DND-41 (cell line): ENCODE measurements around the gene TOM1.

Experiments
- ATAC-seq: fragments of 200-7000 bp; cut with Tn5 transposase; 3 replicates; pipeline ENCODE4 v1.9.1; 2021; ENCODE audit warnings: low read depth; ENCODE audit not compliant: insufficient read depth
- DNase-seq: peaks from one replicate; pipeline ENCODE4 v3.0.0-alpha.2; 2020
- H2AFZ ChIP-seq: 2 replicates; pipeline ENCODE4 v1.6.0; 2012; ENCODE audit warnings: low read depth, low read length
- H3K27ac ChIP-seq: 2 replicates; pipeline ENCODE4 v1.5.1; 2012; ENCODE audit warnings: low read length, inconsistent platforms
- H3K27me3 ChIP-seq: fragments of 200-600 bp; sonication (generic); 2 replicates; pipeline ENCODE4 v1.6.0; 2012; ENCODE audit warnings: low read length, mild to moderate bottlenecking, inconsistent platforms; ENCODE audit not compliant: insufficient read depth, poor library complexity
- H3K36me3 ChIP-seq: 2 replicates; pipeline ENCODE4 v1.5.1; 2012; ENCODE audit warnings: low read length, inconsistent platforms; ENCODE audit not compliant: insufficient read depth
- H3K4me1 ChIP-seq: 2 replicates; pipeline ENCODE4 v1.5.1; 2012; ENCODE audit warnings: mild to moderate bottlenecking, low read length; ENCODE audit not compliant: insufficient read depth
- H3K4me2 ChIP-seq: 2 replicates; pipeline ENCODE4 v1.6.0; 2012; ENCODE audit warnings: mild to moderate bottlenecking, moderate library complexity, low read length, inconsistent platforms; ENCODE audit not compliant: insufficient read depth
- H3K4me3 ChIP-seq, 2 experiments: fragments of 200-600 bp in 1 of 2; shearing (Covaris generic) in 1 of 2; 2 replicates each; pipeline ENCODE4 v1.5.1; 2012 to 2016; ENCODE audit warnings: inconsistent platforms in 2 of 2, low read length in 2 of 2, mild to moderate bottlenecking in 2 of 2, low read depth in 1 of 2, moderate library complexity in 1 of 2
- H3K79me2 ChIP-seq: 2 replicates; pipeline ENCODE4 v1.6.0; 2012; ENCODE audit warnings: low read length, inconsistent platforms; ENCODE audit not compliant: insufficient read depth
- H3K9ac ChIP-seq: 2 replicates; pipeline ENCODE4 v1.6.0; 2012; ENCODE audit warnings: low read depth, mild to moderate bottlenecking, inconsistent platforms, low read length, moderate library complexity
- H3K9me3 ChIP-seq: 2 replicates; pipeline ENCODE4 v1.5.1; 2012; ENCODE audit warnings: low read length, moderate library complexity, mild to moderate bottlenecking, inconsistent platforms; ENCODE audit not compliant: insufficient read depth, severe bottlenecking
- H4K20me1 ChIP-seq: 2 replicates; pipeline ENCODE4 v1.6.0; 2012; ENCODE audit warnings: low read length; ENCODE audit not compliant: insufficient read depth
- CTCF ChIP-seq: IDR thresholded peaks from 2 replicates; pipeline ENCODE4 v1.5.1; 2012; ENCODE audit warnings: borderline replicate concordance, low read length, moderate library complexity, mild to moderate bottlenecking; ENCODE audit not compliant: poor library complexity, severe bottlenecking; ENCODE audit errors: extremely low read depth
- EZH2 ChIP-seq: IDR thresholded peaks from 3 replicates; pipeline ENCODE4 v1.6.1; 2012; ENCODE audit warnings: borderline replicate concordance, low read depth, mild to moderate bottlenecking, moderate library complexity, low read length, inconsistent platforms; ENCODE audit not compliant: severe bottlenecking

TOM1 gene

GRCh38 chr22:35299673-35300499 is at the start of gene TOM1:
TSS of gene TOM1 (plus strand) at chr22:35299894. CDS start at chr22:35299929, 35 bp downstream.
- peaks cover 21% of the 10 kb centered on the region for H3K36me3 ChIP-seq
- ATAC-seq (peak; percentile 97), DNase-seq (peak; percentile 96)
- peaks cover 27% of the 10 kb centered on the region for H3K4me1 ChIP-seq
- H2AFZ ChIP-seq: peak within 1 kb of the TSS; percentile 77
- no peaks in the 10 kb centered on the region for H3K9me3 ChIP-seq
- H4K20me1 ChIP-seq: no peaks in the 10 kb centered on the region
- peak within 1 kb of the TSS; percentile 96 for H3K4me2 ChIP-seq
- H3K79me2 ChIP-seq: peaks cover 23% of the 10 kb centered on the region
- TF ChIP-seq EZH2 (no peak), CTCF (no peak)
- H3K27me3 ChIP-seq: no peaks in the 10 kb centered on the region
- H3K27ac ChIP-seq: peak within 1 kb of the TSS; percentile 76
- H3K9ac ChIP-seq: peak within 1 kb of the TSS; percentile 78
- H3K4me3 ChIP-seq: peak within 1 kb of the TSS; percentile 66 to 68

GRCh38 chr22:35250156-35250555 is 49.5 kb upstream of the TOM1 start:
- no peak for ATAC-seq
- DNase-seq: no peak
- Histone ChIP-seq H3K79me2 (no peaks in the 10 kb centered on the region), H3K27ac (no peak overlapping the region), H3K27me3 (no peaks in the 10 kb centered on the region), H4K20me1 (no peaks in the 10 kb centered on the region), H2AFZ (no peak overlapping the region), H3K9ac (no peak overlapping the region), H3K36me3 (no peaks in the 10 kb centered on the region), H3K9me3 (no peaks in the 10 kb centered on the region), H3K4me3 (no peak overlapping the region), H3K4me1 (no peaks in the 10 kb centered on the region), H3K4me2 (no peak overlapping the region)
- TF ChIP-seq EZH2: no peak
- TF ChIP-seq CTCF: no peak

GRCh38 chr22:35253946-35254345 is 45.7 kb upstream of the TOM1 start:
- no peaks in the 10 kb centered on the region for H3K9me3 ChIP-seq
- peaks cover 21% of the 10 kb centered on the region for H3K4me1 ChIP-seq
- no peak overlapping the region for H3K4me3 ChIP-seq
- H3K4me2 ChIP-seq: no peak overlapping the region
- no peak overlapping the region for H2AFZ ChIP-seq
- H3K27me3 ChIP-seq: no peaks in the 10 kb centered on the region
- H3K79me2 ChIP-seq: peaks cover 22% of the 10 kb centered on the region
- ATAC-seq: no peak
- H4K20me1 ChIP-seq: no peaks in the 10 kb centered on the region
- H3K9ac ChIP-seq: no peak overlapping the region
- TF ChIP-seq CTCF (no peak), EZH2 (no peak)
- H3K27ac ChIP-seq: no peak overlapping the region
- no peak for DNase-seq
- H3K36me3 ChIP-seq: peaks cover 2% of the 10 kb centered on the region
